A673 (cell line): ENCODE data around the gene UNC13D.

ENCODE experiments used
- CTCF ChIP-seq: fragments of 300-800, 200-600 bp; sonication (generic); conservative IDR thresholded peaks from 2 replicates; pipeline ENCODE4 v1.5.1; 2017; ENCODE audit warnings: low read depth, mild to moderate bottlenecking, antibody characterized with exemption, low read length, moderate library complexity, mixed read lengths
- EZH2 ChIP-seq: fragments of 200-600 bp; sonication (generic); IDR thresholded peaks from 2 replicates; pipeline ENCODE4 v1.6.1; 2017; ENCODE audit warnings: borderline replicate concordance, low read depth, mild to moderate bottlenecking, mixed read lengths, antibody characterized with exemption, low read length; ENCODE audit not compliant: poor library complexity, severe bottlenecking

GRCh38 chr17:75810216-75810615 is 34.0 kb downstream of the UNC13D start:
- TF ChIP-seq CTCF, result no peak
- no peak for TF ChIP-seq EZH2
